Measurements from ENCODE around the gene FXYD3. TPM values are rescaled to one million over a fixed set of nuclear protein-coding genes. Genes with fewer than 3 reads are reported as not detected.

FXYD3 gene
- polyA plus RNA-seq, 1 donor from 2014 or later: not detected

- TF ChIP-seq EP300 (conservative IDR thresholded peaks at IDR 0.05; ENCODE audit: poor library complexity, severe bottlenecking) (no peak), SMC3 (conservative IDR thresholded peaks at IDR 0.05; ENCODE audit: poor library complexity) (no peak), POLR2AphosphoS5 (IDR thresholded peaks at IDR 0.05) (no peak)
These were observed 11.3 kb upstream of the FXYD3 start (continued) for GRCh38 chr19:35104361-35104760.

GRCh38 chr19:35105047-35105410 lies 10.6 kb upstream of the FXYD3 start:
- no peak overlapping the region for H2AFZ ChIP-seq (ENCODE audit: low read depth, low read length)
- no peak overlapping the region for H3K4me3 ChIP-seq (ENCODE audit: low read length)
- no peak overlapping the region for H3K9ac ChIP-seq (ENCODE audit: low read length)
- no peaks in the 10 kb centered on the region for H3F3A ChIP-seq (ENCODE audit: insufficient read depth, low read length, poor library complexity, severe bottlenecking)
- H3K36me3 ChIP-seq (ENCODE audit: insufficient read depth, low read length): no peaks in the 10 kb centered on the region
- H3K79me2 ChIP-seq (replicated peaks; ENCODE audit: insufficient read depth, low read length): no peaks in the 10 kb centered on the region
- TF ChIP-seq REST (IDR thresholded peaks at IDR 0.05; ENCODE audit: borderline replicate concordance) (no peak), MXI1 (conservative IDR thresholded peaks at IDR 0.05; ENCODE audit: poor library complexity, severe bottlenecking) (no peak), SMC3 (conservative IDR thresholded peaks at IDR 0.05; ENCODE audit: poor library complexity) (no peak), EZH2 (IDR thresholded peaks at IDR 0.05; ENCODE audit: borderline replicate concordance, insufficient read depth, low read length, poor library complexity, severe bottlenecking) (no peak), RAD21 (conservative IDR thresholded peaks at IDR 0.05) (no peak), POLR2AphosphoS5 (IDR thresholded peaks at IDR 0.05) (no peak), EP300 (conservative IDR thresholded peaks at IDR 0.05; ENCODE audit: poor library complexity, severe bottlenecking) (no peak), TAF1 (IDR thresholded peaks at IDR 0.05; ENCODE audit: low read depth) (no peak)
- TF ChIP-seq, protein P1, sequence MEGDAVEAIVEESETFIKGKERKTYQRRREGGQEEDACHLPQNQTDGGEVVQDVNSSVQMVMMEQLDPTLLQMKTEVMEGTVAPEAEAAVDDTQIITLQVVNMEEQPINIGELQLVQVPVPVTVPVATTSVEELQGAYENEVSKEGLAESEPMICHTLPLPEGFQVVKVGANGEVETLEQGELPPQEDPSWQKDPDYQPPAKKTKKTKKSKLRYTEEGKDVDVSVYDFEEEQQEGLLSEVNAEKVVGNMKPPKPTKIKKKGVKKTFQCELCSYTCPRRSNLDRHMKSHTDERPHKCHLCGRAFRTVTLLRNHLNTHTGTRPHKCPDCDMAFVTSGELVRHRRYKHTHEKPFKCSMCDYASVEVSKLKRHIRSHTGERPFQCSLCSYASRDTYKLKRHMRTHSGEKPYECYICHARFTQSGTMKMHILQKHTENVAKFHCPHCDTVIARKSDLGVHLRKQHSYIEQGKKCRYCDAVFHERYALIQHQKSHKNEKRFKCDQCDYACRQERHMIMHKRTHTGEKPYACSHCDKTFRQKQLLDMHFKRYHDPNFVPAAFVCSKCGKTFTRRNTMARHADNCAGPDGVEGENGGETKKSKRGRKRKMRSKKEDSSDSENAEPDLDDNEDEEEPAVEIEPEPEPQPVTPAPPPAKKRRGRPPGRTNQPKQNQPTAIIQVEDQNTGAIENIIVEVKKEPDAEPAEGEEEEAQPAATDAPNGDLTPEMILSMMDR (IDR thresholded peaks at IDR 0.05; ENCODE audit: poor library complexity, severe bottlenecking): no peak
- no peaks in the 10 kb centered on the region for H4K20me1 ChIP-seq (ENCODE audit: insufficient read depth)
- H3K9me2 ChIP-seq (ENCODE audit: insufficient read depth, low read length): no peaks in the 10 kb centered on the region
- H3K27me3 ChIP-seq (ENCODE audit: insufficient read depth, low read depth, low read length): no peaks in the 10 kb centered on the region
- no peaks in the 10 kb centered on the region for H3K9me3 ChIP-seq (ENCODE audit: low read length)
- no peak overlapping the region for H3K4me2 ChIP-seq (ENCODE audit: low read length)
- no peak overlapping the region for H3K27ac ChIP-seq (ENCODE audit: low read length)

DNA sequence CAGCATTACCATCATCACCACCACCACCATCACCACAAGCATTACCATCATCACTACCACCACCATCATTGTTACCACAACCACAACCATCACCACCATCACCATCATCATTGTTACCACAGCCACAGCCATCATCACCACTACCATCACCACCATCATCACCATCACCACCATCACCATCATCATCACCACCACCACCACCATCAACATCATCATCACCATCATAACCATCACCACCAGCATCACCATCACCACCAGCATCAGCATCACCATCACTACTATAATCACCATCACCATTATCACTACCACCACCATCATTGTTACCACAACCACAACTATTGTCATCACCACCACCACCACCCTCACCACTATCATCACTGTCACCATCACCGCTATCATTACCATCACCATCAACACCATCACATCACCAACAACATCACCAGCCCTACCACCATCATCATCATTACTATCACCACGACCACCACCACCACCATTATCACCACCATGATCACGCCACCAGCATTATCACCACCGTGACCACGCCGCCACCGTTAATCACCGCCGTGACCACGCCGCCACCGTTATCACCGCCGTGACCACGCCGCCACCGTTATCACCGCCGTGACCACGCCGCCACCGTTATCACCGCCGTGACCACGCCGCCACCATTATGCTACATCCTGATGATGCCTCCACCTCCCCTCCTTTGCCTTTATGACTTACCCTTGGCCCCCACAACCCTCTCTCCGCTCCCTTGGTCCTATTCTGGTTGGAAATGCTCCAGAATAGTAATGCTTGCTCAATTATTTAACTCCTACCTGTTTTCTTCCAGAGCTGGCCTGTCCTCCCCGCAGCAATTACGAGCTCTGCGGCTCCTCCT lies 10.0 kb upstream of the FXYD3 start:
- Histone ChIP-seq H3K27me3 (ENCODE audit: insufficient read depth, low read depth, low read length) (no peaks in the 10 kb centered on the region), H3K4me3 (ENCODE audit: low read length) (no peak overlapping the region), H3F3A (ENCODE audit: insufficient read depth, low read length, poor library complexity, severe bottlenecking) (no peaks in the 10 kb centered on the region), H2AFZ (ENCODE audit: low read depth, low read length) (no peak overlapping the region), H4K20me1 (ENCODE audit: insufficient read depth) (no peaks in the 10 kb centered on the region), H3K9me3 (ENCODE audit: low read length) (no peaks in the 10 kb centered on the region), H3K9me2 (ENCODE audit: insufficient read depth, low read length) (no peaks in the 10 kb centered on the region), H3K36me3 (ENCODE audit: insufficient read depth, low read length) (no peaks in the 10 kb centered on the region), H3K9ac (ENCODE audit: low read length) (no peak overlapping the region), H3K4me2 (ENCODE audit: low read length) (no peak overlapping the region), H3K79me2 (replicated peaks; ENCODE audit: insufficient read depth, low read length) (no peaks in the 10 kb centered on the region), H3K27ac (ENCODE audit: low read length) (no peak overlapping the region)
- TF ChIP-seq REST (IDR thresholded peaks at IDR 0.05; ENCODE audit: borderline replicate concordance): no peak
